Measurements from ENCODE around the gene CSTPP1.
A peak's percentile ranks its signal among the peaks of the same experiment; 100 is the strongest.

Gene CSTPP1

GRCh38 chr11:46936138-46937110 lies at the start of gene CSTPP1:
Gene CSTPP1 (plus strand): TSS chr11:46936761. CDS start chr11:46936806, 45 bp downstream.
- DNase-seq (ENCODE audit: low spot score): peak; percentile 84

GRCh38 chr11:46888636-46889035 lies 47.9 kb upstream of the CSTPP1 start:
- DNase-seq (ENCODE audit: low spot score): no peak

- DNase-seq (ENCODE audit: low spot score): no peak
Measured at GRCh38 chr11:46889251-46889650, 47.3 kb upstream of the CSTPP1 start.

- DNase-seq (ENCODE audit: low spot score): peak; percentile 74
Measured at GRCh38 chr11:46889689-46890475, 46.7 kb upstream of the CSTPP1 start.

- no peak for DNase-seq (ENCODE audit: low spot score)
Measured at GRCh38 chr11:46890665-46891064, 45.9 kb upstream of the CSTPP1 start.

- no peak for DNase-seq (ENCODE audit: low spot score)
Measured at GRCh38 chr11:46892109-46892508, 44.5 kb upstream of the CSTPP1 start.

GRCh38 chr11:46892838-46893237 lies 43.7 kb upstream of the CSTPP1 start:
- DNase-seq (ENCODE audit: low spot score): no peak

GRCh38 chr11:46894506-46894905 lies 42.1 kb upstream of the CSTPP1 start:
- no peak for DNase-seq (ENCODE audit: low spot score)

- no peak for DNase-seq (ENCODE audit: low spot score)
Measured at GRCh38 chr11:46894961-46895360, 41.6 kb upstream of the CSTPP1 start.

- no peak for DNase-seq (ENCODE audit: low spot score)
Measured at GRCh38 chr11:46895821-46896220, 40.7 kb upstream of the CSTPP1 start.

- no peak for DNase-seq (ENCODE audit: low spot score)
Measured at GRCh38 chr11:46896719-46897406, 39.7 kb upstream of the CSTPP1 start.

GRCh38 chr11:46898396-46899095 lies 38.0 kb upstream of the CSTPP1 start:
- no peak for DNase-seq (ENCODE audit: low spot score)

GRCh38 chr11:46899501-46900025 lies 37.0 kb upstream of the CSTPP1 start:
- DNase-seq (ENCODE audit: low spot score): no peak

- no peak for DNase-seq (ENCODE audit: low spot score)
Measured at GRCh38 chr11:46900091-46900746, 36.3 kb upstream of the CSTPP1 start.

- DNase-seq (ENCODE audit: low spot score): peak; percentile 68
Measured at GRCh38 chr11:46901156-46901555, 35.4 kb upstream of the CSTPP1 start.

GRCh38 chr11:46902694-46903093 lies 33.9 kb upstream of the CSTPP1 start:
- no peak for DNase-seq (ENCODE audit: low spot score)

GRCh38 chr11:46903846-46904245 lies 32.7 kb upstream of the CSTPP1 start:
- peak; percentile 100 for DNase-seq (ENCODE audit: low spot score)

GRCh38 chr11:46905806-46906205 lies 30.8 kb upstream of the CSTPP1 start:
- DNase-seq (ENCODE audit: low spot score): no peak

GRCh38 chr11:46906609-46907041 lies 29.9 kb upstream of the CSTPP1 start:
- peak; percentile 70 for DNase-seq (ENCODE audit: low spot score)

GRCh38 chr11:46907606-46908005 lies 29.0 kb upstream of the CSTPP1 start:
- DNase-seq (ENCODE audit: low spot score): no peak

All from globus pallidus (tissue), 1 donor.